Erythroblast (primary cell): ENCODE data around the gene C3orf85.
"Not testable (repeated sequence)": the region's sequence is repeated elsewhere in the genome, so short reads cannot be mapped to it uniquely, and the experiment has no call there.

Source experiments
- DNase-seq, 2 experiments: peaks; one replicate each; lab custom pipeline; 2025; lab: John Stamatoyannopoulos, UW
- GATA1 ChIP-seq: IDR thresholded peaks from 2 replicates; pipeline ENCODE4 v1.6.1; 2011; ENCODE audit warnings: low read depth, mild to moderate bottlenecking, control low read depth, low read length, moderate library complexity
- POLR2A ChIP-seq: IDR thresholded peaks from 2 replicates; pipeline ENCODE4 v1.6.1; 2011; ENCODE audit warnings: mild to moderate bottlenecking, low read length

C3orf85 gene

GRCh38 chr3:109127553-109127952 is 9.0 kb upstream of the C3orf85 start:
- no peak for DNase-seq
- TF ChIP-seq POLR2A (no peak), GATA1 (no peak)

DNA sequence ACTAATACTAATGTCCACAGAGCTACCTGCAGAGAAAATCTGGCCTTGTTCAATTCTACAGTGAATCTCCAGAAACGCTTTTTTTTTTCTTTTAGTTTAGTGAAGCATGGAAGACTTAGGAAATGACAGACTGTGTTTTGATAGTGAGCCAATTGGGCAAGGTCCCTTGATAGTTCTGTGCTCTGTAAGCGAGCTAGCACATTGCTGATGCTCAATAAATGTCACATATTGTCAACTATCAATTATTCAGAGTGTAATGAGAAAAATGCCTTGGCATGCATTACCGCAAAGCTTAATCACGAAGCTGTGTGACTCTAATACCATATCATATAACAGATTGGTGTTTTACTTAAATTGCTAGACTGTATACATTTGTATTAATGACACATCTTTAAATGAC is 5.2 kb upstream of the C3orf85 start:
- TF ChIP-seq POLR2A (no peak), GATA1 (no peak)
- no peak for DNase-seq

DNA sequence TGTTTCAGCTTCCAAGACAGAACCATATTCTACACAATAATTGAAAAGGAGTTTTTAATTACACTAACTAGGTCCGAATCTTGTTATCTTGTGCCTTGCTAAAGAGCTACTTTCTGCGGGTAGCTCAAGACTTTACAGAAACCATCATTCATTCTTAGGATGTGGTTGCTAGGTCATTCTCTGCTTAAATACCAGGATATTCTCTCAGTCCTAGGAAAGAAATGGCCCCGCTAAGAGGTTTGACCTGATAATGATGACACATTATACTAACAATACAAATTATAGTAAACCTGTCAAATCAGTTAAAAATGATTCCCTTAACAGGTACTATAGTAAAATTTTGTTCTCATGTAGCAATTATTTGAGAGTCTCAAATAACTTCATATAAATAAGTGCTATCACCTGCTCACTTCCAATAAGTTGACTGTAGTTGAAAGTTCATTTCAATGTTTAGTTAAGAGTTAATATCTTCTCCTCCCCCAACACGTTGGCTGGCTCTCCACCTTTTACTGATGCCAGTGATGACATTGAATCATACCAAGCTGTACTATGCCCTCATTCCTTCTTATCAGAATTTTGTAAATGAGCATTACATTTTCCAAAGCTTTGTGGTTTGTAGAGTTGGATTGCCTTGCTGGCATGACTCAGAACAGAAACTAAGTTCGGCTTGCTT is 3.6 kb upstream of the C3orf85 start:
- TF ChIP-seq POLR2A (no peak), GATA1 (no peak)
- no peak for DNase-seq

DNA sequence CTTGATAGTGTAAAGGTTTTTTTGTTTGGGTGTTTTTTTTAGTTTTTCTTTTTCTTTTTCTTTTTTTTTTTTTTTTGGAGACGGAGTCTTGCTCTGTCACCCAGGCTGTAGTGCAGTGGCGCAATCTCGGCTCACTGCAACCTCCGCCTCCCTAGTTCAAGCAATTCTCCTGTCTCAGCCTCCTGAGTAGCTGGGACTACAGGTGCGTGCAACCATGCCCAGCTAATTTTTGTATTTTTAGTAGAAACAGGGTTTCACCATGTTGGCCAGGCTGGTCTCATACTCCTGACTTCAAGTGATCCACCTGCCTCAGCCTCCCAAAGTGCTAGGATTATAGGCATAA is 3.1 kb upstream of the C3orf85 start:
- not testable (repeated sequence) for DNase-seq

DNA sequence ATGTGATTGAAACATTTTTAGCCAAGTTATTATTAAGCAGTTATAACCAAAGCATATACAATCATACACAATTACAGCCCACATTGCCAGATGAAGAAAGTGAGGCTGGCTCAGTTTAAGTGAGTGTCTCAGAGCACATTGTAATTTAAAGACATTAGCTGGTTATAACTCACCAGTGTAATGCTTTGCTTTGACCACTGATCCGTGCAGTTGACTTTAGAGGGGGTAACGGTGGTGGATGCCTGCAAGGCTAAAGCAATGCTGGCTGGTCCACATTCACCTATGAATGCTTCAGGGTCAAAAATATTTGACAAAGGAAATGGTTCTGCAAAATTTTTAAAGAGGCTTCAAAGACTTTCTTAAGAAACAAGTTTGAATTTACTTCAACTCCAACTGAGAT is 1.2 kb downstream of the C3orf85 start:
- no peak for DNase-seq
- no peak for TF ChIP-seq POLR2A
- no peak for TF ChIP-seq GATA1

DNA sequence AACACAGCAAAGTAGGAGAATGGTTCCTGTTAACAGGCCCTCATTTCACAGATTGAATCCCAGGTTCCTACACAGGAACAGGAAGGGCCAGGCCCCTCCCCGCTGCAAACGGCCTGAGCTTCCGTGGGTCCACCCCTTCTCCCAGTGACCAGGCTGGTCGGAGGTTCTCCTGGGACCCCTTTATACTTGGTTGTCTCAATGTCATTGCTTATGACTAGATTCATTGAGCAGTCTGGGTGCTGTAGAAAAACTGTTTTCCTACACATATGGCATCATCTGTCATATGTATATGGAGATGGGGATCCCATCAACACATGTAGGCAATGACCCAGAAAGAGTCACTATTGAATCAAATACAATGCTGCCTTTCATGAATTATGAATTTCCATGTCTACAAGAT is 3.8 kb downstream of the C3orf85 start:
- DNase-seq, result no peak
- TF ChIP-seq GATA1, result no peak
- no peak for TF ChIP-seq POLR2A

DNA sequence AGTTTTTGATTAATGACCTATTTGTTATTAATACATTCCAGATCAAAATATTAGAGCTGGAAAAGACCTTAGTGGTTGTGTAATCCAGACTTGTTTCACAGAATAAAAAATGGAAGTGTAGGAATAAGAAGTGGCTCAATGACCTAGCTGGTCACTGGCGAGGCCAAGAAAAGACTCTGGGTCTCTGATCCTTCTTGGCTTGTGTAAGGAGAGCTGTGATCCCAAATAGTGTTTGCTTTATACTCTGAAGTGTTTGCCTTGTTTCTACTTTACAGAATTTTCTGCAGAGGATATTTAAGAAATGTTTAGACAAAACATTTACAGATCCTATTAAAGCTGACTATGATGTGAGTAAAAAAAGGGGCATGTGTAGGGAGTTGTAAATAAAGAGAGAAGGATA is 7.1 kb downstream of the C3orf85 start:
- no peak for DNase-seq

GRCh38 chr3:109149078-109149477 is 12.6 kb downstream of the C3orf85 start:
- no peak for TF ChIP-seq GATA1
- no peak for TF ChIP-seq POLR2A
- no peak for DNase-seq

More for the DNA sequence above, 7.1 kb downstream of the C3orf85 start:
- TF ChIP-seq GATA1 (no peak), POLR2A (no peak)

GRCh38 chr3:109152320-109152719 is 15.8 kb downstream of the C3orf85 start:
- DNase-seq, result no peak
- TF ChIP-seq GATA1, result no peak
- no peak for TF ChIP-seq POLR2A

- no peak for DNase-seq
- TF ChIP-seq GATA1, result no peak
- TF ChIP-seq POLR2A, result no peak
Observed at GRCh38 chr3:109154979-109155378, 18.5 kb downstream of the C3orf85 start.

- DNase-seq, result no peak
- no peak for TF ChIP-seq GATA1
- no peak for TF ChIP-seq POLR2A
Observed at GRCh38 chr3:109155828-109156227, 19.3 kb downstream of the C3orf85 start.

- no peak for TF ChIP-seq GATA1
- DNase-seq, result no peak
Observed at GRCh38 chr3:109161487-109162123, 25.1 kb downstream of the C3orf85 start.

DNA sequence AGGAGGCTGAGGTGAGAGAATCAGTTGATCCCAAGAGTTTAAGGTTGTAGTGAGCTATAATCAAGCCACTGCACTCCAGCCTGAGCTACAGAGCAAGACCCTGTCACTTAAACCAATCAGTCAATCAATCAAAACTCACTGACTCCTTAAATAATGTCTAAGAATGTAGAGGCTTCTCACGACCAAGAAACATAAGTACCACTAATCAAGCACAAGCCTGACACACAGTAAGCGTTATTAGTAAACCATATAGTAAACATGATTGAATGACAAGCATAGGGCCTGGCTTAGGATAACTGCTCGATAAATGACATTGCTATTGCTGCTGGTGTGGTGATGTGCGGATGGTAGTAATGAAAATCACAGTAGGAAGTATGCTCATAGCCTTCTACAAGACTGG is 29.4 kb downstream of the C3orf85 start:
- DNase-seq, result no peak
- no peak for TF ChIP-seq POLR2A
- TF ChIP-seq GATA1, result no peak

GRCh38 chr3:109171479-109171878 is 35.0 kb downstream of the C3orf85 start:
- TF ChIP-seq GATA1, result no peak
- TF ChIP-seq POLR2A, result no peak
- no peak for DNase-seq

DNA sequence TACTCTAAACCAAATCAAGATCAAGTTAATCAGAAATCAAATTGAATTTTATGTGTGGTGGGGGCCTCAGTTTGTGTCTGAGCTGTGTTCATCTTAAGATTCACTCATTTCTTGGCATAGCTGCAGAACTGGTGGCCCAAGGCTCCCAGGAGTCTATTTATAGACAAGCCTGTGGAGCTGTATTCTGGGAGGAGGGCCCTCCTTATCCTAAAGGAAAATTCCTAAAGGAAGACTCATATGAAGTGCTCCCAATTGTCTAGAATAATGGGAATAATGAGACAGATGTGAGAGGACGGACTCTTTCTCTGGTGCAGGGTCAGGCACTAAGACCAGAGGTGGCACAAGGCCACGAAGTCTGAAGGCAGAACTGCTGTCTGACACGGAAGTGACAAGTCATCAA is 38.9 kb downstream of the C3orf85 start:
- no peak for DNase-seq

More for the DNA sequence above, 38.9 kb downstream of the C3orf85 start:
- no peak for TF ChIP-seq GATA1
